Raji (cell line): ENCODE results near the gene DEPP1.

ENCODE experiments used
- POLR2A ChIP-seq: IDR thresholded peaks from 2 replicates; pipeline ENCODE4 v1.6.1; 2011; ENCODE audit warnings: low read depth, low read length, control low read depth; ENCODE audit not compliant: insufficient read depth

Gene DEPP1

DNA sequence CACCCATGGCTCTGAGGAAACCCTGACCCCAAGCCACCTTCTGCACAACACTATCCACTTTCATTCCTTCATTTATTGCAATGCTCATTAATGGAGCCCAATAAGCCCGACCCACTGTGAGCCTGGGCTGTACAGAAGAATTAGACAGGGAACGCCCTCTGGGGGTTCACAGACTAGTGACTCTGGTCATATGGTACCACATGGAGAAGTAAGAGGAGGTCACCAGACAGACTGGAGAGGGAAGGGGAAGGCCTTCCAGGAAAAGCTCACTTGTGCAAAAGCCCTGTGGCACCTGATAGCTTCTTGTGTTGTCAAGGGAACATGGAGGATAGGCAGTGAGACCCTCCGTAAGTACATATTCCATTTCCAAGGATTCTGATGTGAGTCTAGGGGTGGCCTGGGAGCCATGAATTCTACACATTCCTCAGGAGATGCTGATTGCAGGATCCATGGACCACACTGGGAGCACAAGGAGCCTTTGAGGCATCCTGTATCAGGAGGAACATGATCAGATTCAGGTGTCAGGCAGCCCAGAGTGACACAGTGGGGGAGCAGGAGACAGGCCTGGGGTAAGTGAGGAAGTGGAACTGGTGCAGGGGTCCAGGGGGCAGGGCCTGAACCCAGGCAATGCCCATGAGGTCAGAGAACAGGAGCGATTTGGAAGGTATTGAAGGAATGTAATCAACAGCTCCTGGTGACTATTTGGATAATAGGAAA lies 47.5 kb downstream of the DEPP1 start:
- TF ChIP-seq POLR2A = no peak

DNA sequence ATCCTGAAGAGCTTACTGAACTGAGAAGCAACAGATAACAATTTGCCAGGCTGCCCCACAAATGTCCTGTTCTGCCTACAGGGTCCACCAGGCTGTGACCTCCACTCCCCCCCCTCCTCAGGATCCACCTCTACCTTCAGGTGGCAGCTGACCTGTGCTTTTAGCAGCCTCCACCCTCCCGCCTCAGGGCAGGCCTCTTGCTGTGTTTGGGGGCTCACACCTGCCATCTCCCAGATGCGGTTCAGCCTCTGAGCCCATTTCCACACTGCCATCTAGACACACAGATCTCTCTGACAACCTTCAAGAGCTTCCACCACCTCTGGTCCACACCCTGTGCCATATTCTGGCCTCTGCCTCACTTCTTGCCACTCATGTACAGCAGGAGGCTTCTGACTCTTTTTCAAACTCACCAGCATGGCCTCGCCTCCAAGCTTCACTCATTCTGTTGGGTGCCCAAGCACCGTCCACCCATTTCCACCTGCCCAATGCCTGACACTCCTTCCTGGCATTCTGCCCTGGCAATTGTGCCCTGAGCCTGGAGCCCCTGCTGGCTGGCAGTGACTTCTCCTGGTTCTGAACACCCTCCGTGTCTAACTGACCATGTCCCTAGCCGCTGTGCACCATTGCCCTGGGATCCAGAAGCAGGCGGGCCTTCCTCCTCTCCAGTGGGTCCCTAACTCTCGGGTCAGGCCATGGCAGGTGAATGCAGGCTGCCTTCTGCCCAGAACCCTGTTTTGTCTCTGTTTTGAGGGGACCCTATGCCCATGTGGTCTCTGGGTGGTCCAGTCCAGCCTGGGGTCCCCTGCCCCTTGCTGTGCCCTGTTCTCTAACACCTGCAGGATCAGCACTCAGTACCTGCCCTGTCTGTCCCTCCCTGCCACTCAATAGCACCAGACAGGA lies 49.0 kb downstream of the DEPP1 start:
- TF ChIP-seq POLR2A = no peak

- TF ChIP-seq POLR2A = no peak
These were observed 50.1 kb downstream of the DEPP1 start for GRCh38 chr10:44928462-44928861.

GRCh38 chr10:44927352-44927751 lies 51.3 kb downstream of the DEPP1 start:
- no peak for TF ChIP-seq POLR2A

GRCh38 chr10:44926751-44927351 lies 51.8 kb downstream of the DEPP1 start:
- TF ChIP-seq POLR2A = no peak
